ENCODE data around the gene SCN1A.
"Not testable (repeated sequence)": the region's sequence is repeated elsewhere in the genome, so short reads cannot be mapped to it uniquely, and the experiment has no call there.

The SCN1A gene

GRCh38 chr2:166115589-166115988 is 12.2 kb downstream of the SCN1A start:
- Histone ChIP-seq H3K4me3 (ENCODE audit: low read depth in 1 of 2, low read length in 2 of 2) (no peak overlapping the region), H3K9ac (ENCODE audit: low read depth in 1 of 2, low read length in 2 of 2) (no peak overlapping the region)

GRCh38 chr2:166112193-166112605 is 15.6 kb downstream of the SCN1A start:
- Histone ChIP-seq H3K4me3 (ENCODE audit: low read depth in 1 of 2, low read length in 2 of 2) (no peak overlapping the region), H3K27me3 (ENCODE audit: control insufficient read depth in 1 of 2, insufficient read depth in 2 of 2, low read length in 2 of 2) (no peaks in the 10 kb centered on the region), H3K9me3 (ENCODE audit: control insufficient read depth in 1 of 2, low read length in 2 of 2) (no peaks in the 10 kb centered on the region), H3K4me1 (ENCODE audit: control insufficient read depth in 1 of 2, insufficient read depth in 2 of 2, low read length in 2 of 2) (no peaks in the 10 kb centered on the region), H3K27ac (ENCODE audit: low read depth, low read length) (no peak overlapping the region), H3K36me3 (ENCODE audit: control insufficient read depth in 1 of 2, insufficient read depth in 2 of 2, low read length in 2 of 2) (no peaks in the 10 kb centered on the region), H3K9ac (ENCODE audit: low read depth in 1 of 2, low read length in 2 of 2) (no peak overlapping the region)

More at GRCh38 chr2:166115589-166115988, 12.2 kb downstream of the SCN1A start:
- H3K36me3 ChIP-seq (ENCODE audit: control insufficient read depth in 1 of 2, insufficient read depth in 2 of 2, low read length in 2 of 2) = no peaks in the 10 kb centered on the region
- H3K4me1 ChIP-seq (ENCODE audit: control insufficient read depth in 1 of 2, insufficient read depth in 2 of 2, low read length in 2 of 2) = no peaks in the 10 kb centered on the region
- no peaks in the 10 kb centered on the region for H3K27me3 ChIP-seq (ENCODE audit: control insufficient read depth in 1 of 2, insufficient read depth in 2 of 2, low read length in 2 of 2)
- no peaks in the 10 kb centered on the region for H3K9me3 ChIP-seq (ENCODE audit: control insufficient read depth in 1 of 2, low read length in 2 of 2)
- no peak overlapping the region for H3K27ac ChIP-seq (ENCODE audit: low read depth, low read length)

- Histone ChIP-seq H3K27ac (ENCODE audit: low read depth, low read length) (no peak overlapping the region), H3K4me3 (ENCODE audit: low read depth in 1 of 2, low read length in 2 of 2) (no peak overlapping the region), H3K4me1 (ENCODE audit: control insufficient read depth in 1 of 2, insufficient read depth in 2 of 2, low read length in 2 of 2) (no peaks in the 10 kb centered on the region), H3K36me3 (ENCODE audit: control insufficient read depth in 1 of 2, insufficient read depth in 2 of 2, low read length in 2 of 2) (no peaks in the 10 kb centered on the region), H3K27me3 (ENCODE audit: control insufficient read depth in 1 of 2, insufficient read depth in 2 of 2, low read length in 2 of 2) (no peaks in the 10 kb centered on the region), H3K9me3 (ENCODE audit: control insufficient read depth in 1 of 2, low read length in 2 of 2) (no peaks in the 10 kb centered on the region), H3K9ac (ENCODE audit: low read depth in 1 of 2, low read length in 2 of 2) (no peak overlapping the region)
These were observed 21.3 kb downstream of the SCN1A start for GRCh38 chr2:166106431-166107015.

DNA sequence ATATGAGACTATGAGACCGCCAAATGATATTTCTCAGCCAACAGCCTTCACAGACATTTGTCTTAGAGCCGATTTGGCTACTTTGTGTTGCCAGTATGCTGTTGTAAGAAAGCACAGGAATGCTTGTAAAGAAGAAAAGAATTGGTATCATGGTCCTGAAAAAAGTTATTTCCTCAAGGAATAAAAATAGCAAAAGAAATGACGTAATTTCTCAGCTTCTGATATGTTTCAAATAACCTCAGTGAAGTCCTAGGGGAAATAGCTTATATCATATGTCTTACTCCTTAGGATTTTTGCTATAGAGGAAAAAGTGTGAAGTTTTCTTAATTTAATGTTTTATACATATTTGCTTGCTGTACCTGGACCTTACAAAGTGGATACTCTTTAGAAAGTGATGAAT is 23.0 kb downstream of the SCN1A start:
- Histone ChIP-seq H3K4me1 (ENCODE audit: control insufficient read depth in 1 of 2, insufficient read depth in 2 of 2, low read length in 2 of 2) (no peaks in the 10 kb centered on the region), H3K9ac (ENCODE audit: low read depth in 1 of 2, low read length in 2 of 2) (no peak overlapping the region), H3K27me3 (ENCODE audit: control insufficient read depth in 1 of 2, insufficient read depth in 2 of 2, low read length in 2 of 2) (no peaks in the 10 kb centered on the region), H3K9me3 (ENCODE audit: control insufficient read depth in 1 of 2, low read length in 2 of 2) (no peaks in the 10 kb centered on the region), H3K4me3 (ENCODE audit: low read depth in 1 of 2, low read length in 2 of 2) (no peak overlapping the region), H3K36me3 (ENCODE audit: control insufficient read depth in 1 of 2, insufficient read depth in 2 of 2, low read length in 2 of 2) (no peaks in the 10 kb centered on the region), H3K27ac (ENCODE audit: low read depth, low read length) (no peak overlapping the region)

DNA sequence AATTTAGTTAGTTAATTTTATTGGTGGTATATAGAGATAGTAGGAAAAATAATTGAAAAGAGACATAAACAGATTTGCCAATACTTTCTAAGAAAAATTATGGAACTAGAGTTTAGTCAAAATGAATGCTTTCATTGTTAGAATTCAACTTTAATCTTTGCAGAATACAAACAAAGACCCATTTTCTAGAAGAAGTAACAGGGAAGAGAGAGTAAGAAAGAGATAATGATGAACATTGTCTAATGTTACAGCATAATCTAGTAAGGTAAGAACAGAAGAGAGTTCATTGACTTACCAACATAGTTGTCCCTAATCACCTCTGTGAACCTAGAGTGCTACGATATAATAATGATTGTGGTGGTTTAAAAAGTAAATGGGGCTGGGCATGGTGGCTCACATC is 23.7 kb downstream of the SCN1A start:
- H3K4me1 ChIP-seq (ENCODE audit: control insufficient read depth in 1 of 2, insufficient read depth in 2 of 2, low read length in 2 of 2) = no peaks in the 10 kb centered on the region
- no peak overlapping the region for H3K4me3 ChIP-seq (ENCODE audit: low read depth in 1 of 2, low read length in 2 of 2)
- H3K27ac ChIP-seq (ENCODE audit: low read depth, low read length) = no peak overlapping the region
- no peaks in the 10 kb centered on the region for H3K27me3 ChIP-seq (ENCODE audit: control insufficient read depth in 1 of 2, insufficient read depth in 2 of 2, low read length in 2 of 2)
- H3K36me3 ChIP-seq (ENCODE audit: control insufficient read depth in 1 of 2, insufficient read depth in 2 of 2, low read length in 2 of 2) = no peaks in the 10 kb centered on the region
- H3K9ac ChIP-seq (ENCODE audit: low read depth in 1 of 2, low read length in 2 of 2) = no peak overlapping the region
- no peaks in the 10 kb centered on the region for H3K9me3 ChIP-seq (ENCODE audit: control insufficient read depth in 1 of 2, low read length in 2 of 2)

- not testable (repeated sequence) for H3K9ac ChIP-seq (ENCODE audit: low read depth in 1 of 2, low read length in 2 of 2); H3K9me3 ChIP-seq (ENCODE audit: control insufficient read depth in 1 of 2, low read length in 2 of 2); H3K36me3 ChIP-seq (ENCODE audit: control insufficient read depth in 1 of 2, insufficient read depth in 2 of 2, low read length in 2 of 2); H3K4me1 ChIP-seq (ENCODE audit: control insufficient read depth in 1 of 2, insufficient read depth in 2 of 2, low read length in 2 of 2); H3K27ac ChIP-seq (ENCODE audit: low read depth, low read length); H3K27me3 ChIP-seq (ENCODE audit: control insufficient read depth in 1 of 2, insufficient read depth in 2 of 2, low read length in 2 of 2); H3K4me3 ChIP-seq (ENCODE audit: low read depth in 1 of 2, low read length in 2 of 2)
These were observed 24.5 kb downstream of the SCN1A start for GRCh38 chr2:166103277-166103676.

GRCh38 chr2:166094325-166094724 is 33.5 kb downstream of the SCN1A start:
- Histone ChIP-seq H3K36me3 (ENCODE audit: control insufficient read depth in 1 of 2, insufficient read depth in 2 of 2, low read length in 2 of 2) (no peaks in the 10 kb centered on the region), H3K27ac (ENCODE audit: low read depth, low read length) (no peak overlapping the region), H3K9ac (ENCODE audit: low read depth in 1 of 2, low read length in 2 of 2) (no peak overlapping the region), H3K4me3 (ENCODE audit: low read depth in 1 of 2, low read length in 2 of 2) (no peak overlapping the region), H3K4me1 (ENCODE audit: control insufficient read depth in 1 of 2, insufficient read depth in 2 of 2, low read length in 2 of 2) (no peaks in the 10 kb centered on the region), H3K27me3 (ENCODE audit: control insufficient read depth in 1 of 2, insufficient read depth in 2 of 2, low read length in 2 of 2) (no peaks in the 10 kb centered on the region), H3K9me3 (ENCODE audit: control insufficient read depth in 1 of 2, low read length in 2 of 2) (no peaks in the 10 kb centered on the region)

DNA sequence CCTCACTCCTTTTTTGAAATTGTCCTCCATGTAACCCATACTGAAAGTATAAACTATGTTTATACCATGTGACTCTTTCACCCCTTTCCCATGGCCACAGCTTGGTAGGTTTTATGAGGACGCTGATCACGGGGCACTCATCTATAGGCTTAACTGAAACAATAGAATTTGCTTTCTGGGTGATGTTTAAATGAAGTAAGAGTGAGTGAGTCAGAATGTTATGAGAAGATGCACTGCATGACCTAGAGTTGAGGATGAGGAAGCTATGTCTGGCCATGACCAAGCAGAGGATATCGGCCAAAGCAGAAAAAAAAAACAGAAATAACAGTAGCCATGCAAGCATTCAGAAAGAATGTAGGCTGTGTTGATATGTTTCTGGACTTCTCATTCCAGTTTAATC is 34.9 kb downstream of the SCN1A start:
- Histone ChIP-seq H3K36me3 (ENCODE audit: control insufficient read depth in 1 of 2, insufficient read depth in 2 of 2, low read length in 2 of 2) (no peaks in the 10 kb centered on the region), H3K9ac (ENCODE audit: low read depth in 1 of 2, low read length in 2 of 2) (no peak overlapping the region)

GRCh38 chr2:166091439-166091838 is 36.4 kb downstream of the SCN1A start:
- Histone ChIP-seq H3K9ac (ENCODE audit: low read depth in 1 of 2, low read length in 2 of 2) (no peak overlapping the region), H3K27me3 (ENCODE audit: control insufficient read depth in 1 of 2, insufficient read depth in 2 of 2, low read length in 2 of 2) (peaks cover 0 to 2% of the 10 kb centered on the region in 2 donors), H3K9me3 (ENCODE audit: control insufficient read depth in 1 of 2, low read length in 2 of 2) (no peaks in the 10 kb centered on the region), H3K4me3 (ENCODE audit: low read depth in 1 of 2, low read length in 2 of 2) (no peak overlapping the region), H3K36me3 (ENCODE audit: control insufficient read depth in 1 of 2, insufficient read depth in 2 of 2, low read length in 2 of 2) (no peaks in the 10 kb centered on the region), H3K27ac (ENCODE audit: low read depth, low read length) (no peak overlapping the region), H3K4me1 (ENCODE audit: control insufficient read depth in 1 of 2, insufficient read depth in 2 of 2, low read length in 2 of 2) (no peaks in the 10 kb centered on the region)

More for the DNA sequence above, 34.9 kb downstream of the SCN1A start:
- H3K27ac ChIP-seq (ENCODE audit: low read depth, low read length) = no peak overlapping the region
- no peaks in the 10 kb centered on the region for H3K27me3 ChIP-seq (ENCODE audit: control insufficient read depth in 1 of 2, insufficient read depth in 2 of 2, low read length in 2 of 2)
- H3K4me3 ChIP-seq (ENCODE audit: low read depth in 1 of 2, low read length in 2 of 2) = no peak overlapping the region
- no peaks in the 10 kb centered on the region for H3K9me3 ChIP-seq (ENCODE audit: control insufficient read depth in 1 of 2, low read length in 2 of 2)
- H3K4me1 ChIP-seq (ENCODE audit: control insufficient read depth in 1 of 2, insufficient read depth in 2 of 2, low read length in 2 of 2) = no peaks in the 10 kb centered on the region

GRCh38 chr2:166090908-166091307 is 36.9 kb downstream of the SCN1A start:
- Histone ChIP-seq H3K9ac (ENCODE audit: low read depth in 1 of 2, low read length in 2 of 2) (no peak overlapping the region), H3K27me3 (ENCODE audit: control insufficient read depth in 1 of 2, insufficient read depth in 2 of 2, low read length in 2 of 2) (peaks cover 0 to 2% of the 10 kb centered on the region in 2 donors), H3K27ac (ENCODE audit: low read depth, low read length) (no peak overlapping the region), H3K4me3 (ENCODE audit: low read depth in 1 of 2, low read length in 2 of 2) (no peak overlapping the region), H3K36me3 (ENCODE audit: control insufficient read depth in 1 of 2, insufficient read depth in 2 of 2, low read length in 2 of 2) (no peaks in the 10 kb centered on the region), H3K4me1 (ENCODE audit: control insufficient read depth in 1 of 2, insufficient read depth in 2 of 2, low read length in 2 of 2) (no peaks in the 10 kb centered on the region), H3K9me3 (ENCODE audit: control insufficient read depth in 1 of 2, low read length in 2 of 2) (no peaks in the 10 kb centered on the region)

GRCh38 chr2:166090346-166090745 is 37.5 kb downstream of the SCN1A start:
- Histone ChIP-seq H3K9ac (ENCODE audit: low read depth in 1 of 2, low read length in 2 of 2) (no peak overlapping the region), H3K4me3 (ENCODE audit: low read depth in 1 of 2, low read length in 2 of 2) (no peak overlapping the region), H3K36me3 (ENCODE audit: control insufficient read depth in 1 of 2, insufficient read depth in 2 of 2, low read length in 2 of 2) (no peaks in the 10 kb centered on the region), H3K27ac (ENCODE audit: low read depth, low read length) (no peak overlapping the region), H3K4me1 (ENCODE audit: control insufficient read depth in 1 of 2, insufficient read depth in 2 of 2, low read length in 2 of 2) (no peaks in the 10 kb centered on the region), H3K9me3 (ENCODE audit: control insufficient read depth in 1 of 2, low read length in 2 of 2) (no peaks in the 10 kb centered on the region), H3K27me3 (ENCODE audit: control insufficient read depth in 1 of 2, insufficient read depth in 2 of 2, low read length in 2 of 2) (peaks cover 0 to 2% of the 10 kb centered on the region in 2 donors)
